Fibroblast of lung (primary cell): Measurements from ENCODE around the gene MRPL48. TPM values are rescaled to one million over a fixed set of nuclear protein-coding genes. Genes with fewer than 3 reads are reported as not detected.

Experiments
- DNase-seq, 2 donors: peaks; one replicate each; pipeline versions ENCODE4 v3.0.0 to v3.0.0-alpha.2; 2010; ENCODE audit warnings: low read depth in 2 of 2
- H2AFZ ChIP-seq: 2 replicates; pipeline ENCODE4 v1.5.1; 2012; ENCODE audit warnings: low read length, control low read depth, inconsistent platforms
- H3K27ac ChIP-seq: 2 replicates; pipeline ENCODE4 v1.5.1; 2011; ENCODE audit warnings: low read length, control low read depth; ENCODE audit not compliant: insufficient read depth
- H3K27me3 ChIP-seq: 2 replicates; pipeline ENCODE4 v1.5.1; 2011; ENCODE audit warnings: mild to moderate bottlenecking, low read length; ENCODE audit not compliant: control insufficient read depth, insufficient read depth
- H3K36me3 ChIP-seq: 2 replicates; pipeline ENCODE4 v1.5.1; 2011; ENCODE audit warnings: low read length; ENCODE audit not compliant: control insufficient read depth, insufficient read depth
- H3K4me1 ChIP-seq: 2 replicates; pipeline ENCODE4 v1.5.1; 2011; ENCODE audit warnings: low read length; ENCODE audit not compliant: control insufficient read depth, insufficient read depth; ENCODE audit errors: extremely low read depth
- H3K4me2 ChIP-seq: 2 replicates; pipeline ENCODE4 v1.5.1; 2011; ENCODE audit warnings: low read length, control low read depth; ENCODE audit not compliant: insufficient read depth; ENCODE audit errors: extremely low read depth
- H3K4me3 ChIP-seq, 4 experiments: fragments of 200-600 bp in 1 of 4; sonication (generic) in 1 of 4; replicated peaks in 1 of 4; 2 replicates each; pipeline ENCODE4 v1.5.1; 2011 to 2016; ENCODE audit warnings: low read length in 4 of 4, low read depth in 3 of 4, mild to moderate bottlenecking in 3 of 4, control low read depth in 2 of 4, inconsistent platforms in 1 of 4, mixed read lengths in 1 of 4; ENCODE audit not compliant: insufficient read depth in 1 of 4; ENCODE audit errors: control extremely low read depth in 1 of 4
- H3K79me2 ChIP-seq: 2 replicates; pipeline ENCODE4 v1.5.1; 2012; ENCODE audit warnings: mild to moderate bottlenecking, low read length, inconsistent platforms; ENCODE audit not compliant: control insufficient read depth, insufficient read depth
- H3K9ac ChIP-seq: 2 replicates; pipeline ENCODE4 v1.5.1; 2011; ENCODE audit warnings: mild to moderate bottlenecking, low read length, control low read depth; ENCODE audit not compliant: insufficient read depth
- H3K9me3 ChIP-seq: 2 replicates; pipeline ENCODE4 v1.5.1; 2012; ENCODE audit warnings: low read depth, low read length; ENCODE audit not compliant: control insufficient read depth, insufficient read depth
- H4K20me1 ChIP-seq: 2 replicates; pipeline ENCODE4 v1.5.1; 2011; ENCODE audit warnings: low read length; ENCODE audit not compliant: control insufficient read depth, insufficient read depth; ENCODE audit errors: extremely low read depth
- CTCF ChIP-seq, 2 donors: IDR thresholded peaks in 1 of 2; conservative IDR thresholded peaks in 1 of 2; 1 replicate in 1 of 2; 2 replicates in 1 of 2; pipeline ENCODE4 v1.5.1; 2011 to 2012; ENCODE audit warnings: low read length in 2 of 2, control low read depth in 1 of 2, inconsistent platforms in 1 of 2, low read depth in 1 of 2, mild to moderate bottlenecking in 1 of 2
- EZH2 ChIP-seq: IDR thresholded peaks from 2 replicates; pipeline ENCODE4 v1.5.1; 2012; ENCODE audit warnings: low read length, control low read depth, mild to moderate bottlenecking; ENCODE audit errors: missing control alignments
- polyA plus RNA-seq, 2 donors: library from polyadenylated mRNA; depleted of rRNA in 1 of 2; stranded (reverse) in 1 of 2; unstranded in 1 of 2; fragments of >200 nt; gene quantifications; 2 replicates each; pipeline ENCODE4 v1.2.1, GENCODE V29; 2011 to 2012; ENCODE audit warnings: missing spikeins in 1 of 2
- total RNA-seq: library from RNA; depleted of rRNA; stranded (reverse); fragments of >200 nt; gene quantifications from 2 replicates; pipeline ENCODE4 v1.2.1, GENCODE V29; 2014

Gene MRPL48
- total and polyA plus RNA-seq, 2 donors (not counting 1 experiment from before 2014, with no cell fraction given) = 32.9 to 46.2 TPM

DNA sequence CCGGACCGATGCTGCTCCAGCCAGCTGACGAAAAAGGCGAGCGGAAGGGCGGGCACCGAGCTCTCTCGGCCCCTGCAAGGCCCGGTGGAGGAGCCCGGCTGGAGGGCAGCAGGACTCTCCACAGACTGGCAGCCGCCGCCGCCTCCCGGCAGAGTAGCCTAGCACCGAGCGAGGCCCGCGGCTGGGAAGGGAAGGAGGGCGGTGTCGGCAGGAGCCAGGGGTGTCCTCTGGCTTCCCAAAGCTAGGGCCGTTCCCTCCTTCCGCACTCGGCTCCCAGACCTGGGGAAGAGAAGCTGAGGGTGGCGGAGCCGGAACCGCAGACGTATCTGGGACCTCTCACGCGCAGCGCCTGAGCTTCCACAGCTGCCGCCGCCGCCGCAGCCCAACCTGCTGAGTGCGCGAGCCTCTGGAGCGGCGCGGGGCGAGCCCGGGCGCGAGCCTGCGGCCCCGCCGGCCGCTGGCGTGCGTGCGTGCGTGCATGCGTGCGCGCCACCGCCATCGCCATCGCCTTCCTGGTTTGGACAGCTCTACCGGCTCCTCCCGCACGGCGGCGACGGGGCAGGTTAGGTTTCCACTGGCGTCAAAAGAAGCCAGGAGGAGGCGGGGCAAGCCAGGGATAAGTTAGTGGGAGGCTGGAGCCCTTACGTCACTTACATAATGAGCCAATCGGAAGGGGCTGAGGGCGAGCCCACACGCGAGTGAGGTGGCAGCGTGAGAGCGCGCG lies 26.8 kb upstream of the MRPL48 start, which contains the start of gene RAB6A:
Gene RAB6A, minus strand, starts transcription at position 396 of the 724 bp plus-strand sequence. CDS start 439 bp downstream, outside the sequence.
- peaks cover 47% of the 10 kb centered on the region for H3K79me2 ChIP-seq
- peak within 1 kb of the TSS; percentile 83 for H3K27ac ChIP-seq
- peak within 1 kb of the TSS; percentile 92 for H3K9ac ChIP-seq
- TF ChIP-seq EZH2 (no peak), CTCF (conservative IDR thresholded peaks at IDR 0.05 in 1 of 2, IDR thresholded peaks at IDR 0.05 in 1 of 2; ENCODE audit: low read depth in 1 of 2, low read length in 2 of 2) (peak; percentile 16 to 20)
- no peaks in the 10 kb centered on the region for H3K36me3 ChIP-seq
- no peaks in the 10 kb centered on the region for H3K9me3 ChIP-seq
- no peaks in the 10 kb centered on the region for H3K4me1 ChIP-seq
- H4K20me1 ChIP-seq = peaks cover 2% of the 10 kb centered on the region
- peak within 1 kb of the TSS; percentile 63 to 98 (median 81) for H3K4me3 ChIP-seq
- H2AFZ ChIP-seq = peak within 1 kb of the TSS; percentile 82
- peak within 1 kb of the TSS; percentile 76 for H3K4me2 ChIP-seq
- peak; percentile 99 to 100 for DNase-seq
- H3K27me3 ChIP-seq = no peaks in the 10 kb centered on the region

DNA sequence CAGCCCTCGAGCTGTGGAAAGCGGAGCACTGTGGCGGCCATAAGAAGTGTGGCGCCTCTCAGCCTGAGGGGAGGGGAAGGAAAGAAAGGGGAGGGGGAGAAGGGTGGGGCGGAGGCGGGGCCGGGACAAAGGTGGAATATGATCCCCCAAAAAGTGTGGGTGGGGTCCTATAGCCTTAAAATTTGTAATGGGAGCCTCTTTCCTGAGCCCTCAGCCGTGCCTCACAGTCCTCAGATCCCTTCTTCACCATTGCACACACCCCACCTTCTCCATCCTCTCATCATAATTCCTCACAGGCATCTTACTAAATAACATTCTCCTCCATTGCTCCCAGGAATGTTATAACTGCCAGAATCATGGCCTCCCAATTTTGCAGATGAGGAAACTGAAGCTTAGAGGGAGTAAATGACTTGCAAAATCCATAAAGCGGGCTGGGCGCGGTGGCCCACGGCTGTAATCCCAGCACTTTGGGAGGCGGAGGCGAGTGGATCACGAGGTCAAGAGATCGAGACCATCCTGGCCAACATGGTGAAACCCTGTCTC lies 26.2 kb upstream of the MRPL48 start:
- no peak overlapping the region for H3K4me2 ChIP-seq
- peaks cover 2% of the 10 kb centered on the region for H4K20me1 ChIP-seq
- no peaks in the 10 kb centered on the region for H3K36me3 ChIP-seq
- peak overlapping the region; percentile 70 for H3K27ac ChIP-seq
- peaks cover 40% of the 10 kb centered on the region for H3K79me2 ChIP-seq
- H3K27me3 ChIP-seq = no peaks in the 10 kb centered on the region
- H3K9ac ChIP-seq = peak overlapping the region; percentile 4
- peak overlapping the region; percentile 19 to 61 (median 36) for H3K4me3 ChIP-seq
- H3K4me1 ChIP-seq = no peaks in the 10 kb centered on the region
- H3K9me3 ChIP-seq = no peaks in the 10 kb centered on the region
- H2AFZ ChIP-seq = peak overlapping the region; percentile 82
- TF ChIP-seq CTCF (conservative IDR thresholded peaks at IDR 0.05 in 1 of 2, IDR thresholded peaks at IDR 0.05 in 1 of 2; ENCODE audit: low read depth in 1 of 2, low read length in 2 of 2) (no peak), EZH2 (no peak)
- no peak for DNase-seq

DNA sequence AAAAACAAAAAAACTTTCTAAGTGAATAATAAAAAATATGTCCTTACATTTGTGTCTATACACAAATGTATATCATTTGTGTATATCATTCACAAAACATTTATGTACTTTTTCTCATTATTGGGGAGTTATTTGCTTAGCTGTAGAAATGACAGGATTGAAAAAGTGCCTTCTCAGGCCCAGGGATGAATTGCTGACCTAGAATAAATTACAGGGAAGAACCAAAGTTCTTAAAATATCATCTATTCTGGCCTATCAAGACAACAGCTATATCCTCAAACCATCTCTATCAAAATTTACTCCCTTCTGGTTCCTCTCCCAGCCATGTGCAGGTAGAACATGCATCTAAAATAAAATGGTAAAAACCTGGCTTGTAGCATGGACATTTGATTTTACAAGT lies 24.9 kb upstream of the MRPL48 start:
- Histone ChIP-seq H2AFZ (no peak overlapping the region), H3K4me3 (no peak overlapping the region), H3K79me2 (peaks cover 29% of the 10 kb centered on the region), H3K9me3 (no peaks in the 10 kb centered on the region), H4K20me1 (peaks cover 2% of the 10 kb centered on the region), H3K27me3 (no peaks in the 10 kb centered on the region), H3K4me2 (no peak overlapping the region), H3K27ac (no peak overlapping the region), H3K4me1 (no peaks in the 10 kb centered on the region), H3K36me3 (no peaks in the 10 kb centered on the region), H3K9ac (no peak overlapping the region)
- TF ChIP-seq EZH2 (no peak), CTCF (conservative IDR thresholded peaks at IDR 0.05 in 1 of 2, IDR thresholded peaks at IDR 0.05 in 1 of 2; ENCODE audit: low read depth in 1 of 2, low read length in 2 of 2) (no peak)
- DNase-seq = no peak
